Ishikawa (cell line): ENCODE measurements around the gene FALEC.
A peak's percentile ranks its signal among the peaks of the same experiment; 100 is the strongest.

Source experiments
- CEBPB ChIP-seq: IDR thresholded peaks from 2 replicates; pipeline ENCODE4 v1.6.1; 2012
- CREB1 ChIP-seq: IDR thresholded peaks from 2 replicates; pipeline ENCODE4 v1.6.1; 2012; ENCODE audit warnings: low read depth
- EGR1 ChIP-seq: IDR thresholded peaks from 2 replicates; pipeline ENCODE4 v1.6.1; 2012
- EP300 ChIP-seq: IDR thresholded peaks from 2 replicates; pipeline ENCODE4 v1.6.1; 2012; ENCODE audit warnings: borderline replicate concordance
- FOXM1 ChIP-seq: IDR thresholded peaks from 2 replicates; pipeline ENCODE4 v1.6.1; 2012; ENCODE audit warnings: low read depth, borderline replicate concordance
- MAX ChIP-seq: IDR thresholded peaks from 2 replicates; pipeline ENCODE4 v1.6.1; 2012
- NFIC ChIP-seq: IDR thresholded peaks from 2 replicates; pipeline ENCODE4 v1.6.1; 2012
- RAD21 ChIP-seq: IDR thresholded peaks from 2 replicates; pipeline ENCODE4 v1.6.1; 2012; ENCODE audit warnings: low read depth
- REST ChIP-seq: IDR thresholded peaks from 2 replicates; pipeline ENCODE4 v1.6.1; 2012; ENCODE audit warnings: low read depth, mild to moderate bottlenecking
- TAF1 ChIP-seq: IDR thresholded peaks from 2 replicates; pipeline ENCODE4 v1.6.1; 2012; ENCODE audit warnings: low read depth, mild to moderate bottlenecking
- TCF12 ChIP-seq: IDR thresholded peaks from 2 replicates; pipeline ENCODE4 v1.6.1; 2012; ENCODE audit warnings: low read depth
- TEAD4 ChIP-seq: IDR thresholded peaks from 2 replicates; pipeline ENCODE4 v1.6.1; 2012
- USF1 ChIP-seq: IDR thresholded peaks from 2 replicates; pipeline ENCODE4 v1.6.1; 2012
- YY1 ChIP-seq: IDR thresholded peaks from 2 replicates; pipeline ENCODE4 v1.6.1; 2012; ENCODE audit warnings: low read depth
- ZBTB7A ChIP-seq: IDR thresholded peaks from 2 replicates; pipeline ENCODE4 v1.6.1; 2012; ENCODE audit warnings: low read depth

FALEC gene

GRCh38 chr1:150558303-150558704 is 42.8 kb downstream of the FALEC start:
- no peak for TF ChIP-seq TEAD4
- no peak for TF ChIP-seq EGR1
- no peak for TF ChIP-seq RAD21
- TF ChIP-seq USF1 = no peak
- no peak for TF ChIP-seq TCF12
- no peak for TF ChIP-seq FOXM1
- no peak for TF ChIP-seq ZBTB7A
- TF ChIP-seq YY1 = no peak
- no peak for TF ChIP-seq TAF1
- TF ChIP-seq EP300 = no peak
- TF ChIP-seq CEBPB = no peak
- no peak for TF ChIP-seq NFIC
- no peak for TF ChIP-seq REST
- no peak for TF ChIP-seq MAX

- no peak for TF ChIP-seq TEAD4
- no peak for TF ChIP-seq NFIC
- TF ChIP-seq MAX = no peak
- TF ChIP-seq USF1 = no peak
- no peak for TF ChIP-seq YY1
- no peak for TF ChIP-seq TAF1
- no peak for TF ChIP-seq EP300
- TF ChIP-seq ZBTB7A = no peak
- no peak for TF ChIP-seq CREB1
Measured at GRCh38 chr1:150558761-150559655, 43.5 kb downstream of the FALEC start.

- TF ChIP-seq TCF12 = no peak
- TF ChIP-seq EGR1 = no peak
- no peak for TF ChIP-seq USF1
- no peak for TF ChIP-seq ZBTB7A
- no peak for TF ChIP-seq RAD21
- no peak for TF ChIP-seq EP300
- no peak for TF ChIP-seq YY1
- no peak for TF ChIP-seq REST
- no peak for TF ChIP-seq CEBPB
- TF ChIP-seq TEAD4 = no peak
- TF ChIP-seq NFIC = no peak
- no peak for TF ChIP-seq MAX
Measured at GRCh38 chr1:150559656-150560010, 44.1 kb downstream of the FALEC start.

GRCh38 chr1:150560011-150560438 is 44.5 kb downstream of the FALEC start:
- TF ChIP-seq MAX (no peak), ZBTB7A (0 out of 2 replicates have a peak, but pooled peaks have one; percentile 20), RAD21 (peak; percentile 57), TCF12 (no peak)

- TF ChIP-seq TEAD4 (no peak), YY1 (0 out of 2 replicates have a peak, but pooled peaks have one; percentile 1), RAD21 (peak; percentile 80)
Measured at GRCh38 chr1:150560576-150561253, 45.2 kb downstream of the FALEC start.
